AG09319 (cell line): ENCODE results near the gene ULK4.
"Not testable (repeated sequence)": the region's sequence is repeated elsewhere in the genome, so short reads cannot be mapped to it uniquely, and the experiment has no call there.

Experiments used
- DNase-seq: peaks from one replicate; pipeline ENCODE4 v3.0.0-alpha.2; 2010; ENCODE audit warnings: low read depth; ENCODE audit errors: extremely low read depth
- CTCF ChIP-seq: IDR thresholded peaks from 2 replicates; pipeline ENCODE4 v1.5.1; 2011; ENCODE audit warnings: low read depth, mild to moderate bottlenecking, inconsistent platforms, low read length, moderate library complexity

ULK4 gene

GRCh38 chr3:41574900-41575299 is 387.0 kb downstream of the ULK4 start:
- no peak for TF ChIP-seq CTCF
- no peak for DNase-seq

GRCh38 chr3:41573591-41573990 is 388.3 kb downstream of the ULK4 start:
- DNase-seq, result no peak
- TF ChIP-seq CTCF, result no peak

GRCh38 chr3:41572092-41572491 is 389.8 kb downstream of the ULK4 start:
- no peak for TF ChIP-seq CTCF
- DNase-seq, result no peak

GRCh38 chr3:41569632-41570305 is 392.1 kb downstream of the ULK4 start:
- no peak for DNase-seq
- no peak for TF ChIP-seq CTCF

- TF ChIP-seq CTCF, result no peak
- DNase-seq, result no peak
Measured at GRCh38 chr3:41565948-41566514, 395.9 kb downstream of the ULK4 start.

GRCh38 chr3:41565003-41565402 is 396.9 kb downstream of the ULK4 start:
- DNase-seq, result no peak
- TF ChIP-seq CTCF, result no peak

GRCh38 chr3:41556245-41556644 is 405.7 kb downstream of the ULK4 start:
- not testable (repeated sequence) for DNase-seq

GRCh38 chr3:41532976-41533375 is 428.9 kb downstream of the ULK4 start:
- TF ChIP-seq CTCF, result no peak
- no peak for DNase-seq
